K562 (cell line): ENCODE measurements around the gene EFHB. TPM values are rescaled to one million over a fixed set of nuclear protein-coding genes. Genes with fewer than 3 reads are reported as not detected.
A peak's percentile ranks its signal among the peaks of the same experiment; 100 is the strongest.

Experiments used
- ADNP ChIP-seq: fragments of 200-800 bp; sonication (Bioruptor generic); IDR thresholded peaks from 2 replicates; pipeline ENCODE4 v1.6.1; 2016; ENCODE audit warnings: missing genetic modification characterization, missing compliant biosample characterization
- CHD1 ChIP-seq: fragments of 200-600 bp; sonication (generic); IDR thresholded peaks from one replicate; pipeline ENCODE4 v1.6.1; 2012; ENCODE audit warnings: mild to moderate bottlenecking, moderate library complexity, low read length, inconsistent platforms
- EHMT2 ChIP-seq: fragments of 450-650 bp; IDR thresholded peaks from 2 replicates; pipeline ENCODE4 v1.6.1; 2018; ENCODE audit warnings: antibody characterized with exemption
- IFI16 ChIP-seq: fragments of 250-450 bp; sonication (Bioruptor Pico); IDR thresholded peaks from 2 replicates; pipeline ENCODE4 v2.1.2; 2022; ENCODE audit warnings: mild to moderate bottlenecking, inconsistent platforms
- JUND ChIP-seq, 2 experiments: IDR thresholded peaks; 2 replicates in 1 of 2; 3 replicates in 1 of 2; pipeline ENCODE4 v1.6.1; 2011; ENCODE audit warnings: borderline replicate concordance in 2 of 2, low read depth in 2 of 2, low read length in 2 of 2, improper control_type of control experiment in 1 of 2, missing biosample characterization in 1 of 2, missing genetic modification characterization in 1 of 2, missing genetic modification reagents in 1 of 2
- PHTF2 ChIP-seq: fragments of 250-450 bp; sonication (Bioruptor Pico); IDR thresholded peaks from 2 replicates; pipeline ENCODE4 v1.5.0; 2021; ENCODE audit warnings: mild to moderate bottlenecking
- SIN3A ChIP-seq, 2 experiments: fragments of 150-350 bp in 1 of 2; IDR thresholded peaks; 2 replicates each; pipeline ENCODE4 v1.6.1; 2011 to 2016; ENCODE audit warnings: borderline replicate concordance in 2 of 2, low read depth in 2 of 2, low read length in 2 of 2, mild to moderate bottlenecking in 2 of 2, moderate library complexity in 2 of 2; ENCODE audit not compliant: control insufficient read depth in 1 of 2
- SMAD3 ChIP-seq: fragments of 450-650 bp; formaldehyde crosslinking; conservative IDR thresholded peaks from 2 replicates; pipeline ENCODE4 v1.4.0; 2020; ENCODE audit warnings: mild to moderate bottlenecking
- ZNF263 ChIP-seq: sonication (generic); formaldehyde crosslinking; IDR thresholded peaks from 2 replicates; pipeline ENCODE4 v1.8.0; 2022; ENCODE audit warnings: mild to moderate bottlenecking, missing genetic modification reagents, borderline replicate concordance
- ZNF445 ChIP-seq: fragments of 250-450 bp; sonication (Bioruptor Pico); IDR thresholded peaks from 2 replicates; pipeline ENCODE4 v1.4.0; 2020; ENCODE audit warnings: low read depth, mild to moderate bottlenecking, moderate library complexity
- ZNF644 ChIP-seq: fragments of 200-800 bp; sonication (Bioruptor generic); IDR thresholded peaks from 2 replicates; pipeline ENCODE4 v1.6.1; 2016; ENCODE audit warnings: low read depth, missing genetic modification characterization, missing compliant biosample characterization
- ZNF696 ChIP-seq: fragments of 250-450 bp; sonication (Bioruptor Pico); conservative IDR thresholded peaks from 2 replicates; pipeline ENCODE4 v1.4.0; 2020; ENCODE audit warnings: mild to moderate bottlenecking, moderate library complexity
- ZNF785 ChIP-seq: fragments of 250-450 bp; sonication (Bioruptor Pico); IDR thresholded peaks from 2 replicates; pipeline ENCODE4 v1.4.0; 2020; ENCODE audit warnings: mild to moderate bottlenecking
- polyA plus RNA-seq, 8 experiments: library from polyadenylated mRNA; depleted of rRNA in 4 of 8; stranded (reverse) in 5 of 8; unstranded in 3 of 8; fragments of >200 nt; fragmentation: Nextera tagmentation in 2 of 8; fragmentation: Illumina TruSeq in 1 of 8; extraction: Ambion mirVana in 2 of 8; extraction: Trizol in 1 of 8; gene quantifications; 2 replicates each; pipeline versions ENCODE4 v1.2.1 to v1.2.3, GENCODE V29; 2011 to 2014; ENCODE audit warnings: inconsistent platforms in 1 of 8, missing spikeins in 1 of 8
- total RNA-seq, 7 experiments: library from RNA; depleted of rRNA in 6 of 7; stranded (reverse); fragments of >200 nt in 6 of 7; fragmentation: Illumina TruSeq in 2 of 7; extraction: Trizol in 2 of 7; gene quantifications; 2 replicates each; pipeline versions ENCODE4 v1.2.1 to v1.2.3, GENCODE V29; 2011 to 2021; ENCODE audit warnings: low replicate concordance in 1 of 7
- TF ChIP-seq, protein P1 (sequence below): IDR thresholded peaks from 2 replicates; pipeline ENCODE4 v1.6.1; 2014; ENCODE audit warnings: antibody characterized with exemption
- TF ChIP-seq, protein P2 (sequence below): fragments of 450-650 bp; IDR thresholded peaks from 2 replicates; pipeline ENCODE4 v1.6.1; 2014; ENCODE audit warnings: low read depth, mild to moderate bottlenecking, moderate library complexity, borderline replicate concordance
- TF ChIP-seq, protein P3 (sequence below): fragments of 250-450 bp; sonication (Bioruptor Pico); IDR thresholded peaks from 2 replicates; pipeline ENCODE4 v1.5.0; 2021

The EFHB gene
- total and polyA plus RNA-seq, 9 of the 15 experiments (the other 6 are each of a cell fraction or from before 2014, with no cell fraction given) = 1.5 to 4.0 (median 1.8) TPM

DNA sequence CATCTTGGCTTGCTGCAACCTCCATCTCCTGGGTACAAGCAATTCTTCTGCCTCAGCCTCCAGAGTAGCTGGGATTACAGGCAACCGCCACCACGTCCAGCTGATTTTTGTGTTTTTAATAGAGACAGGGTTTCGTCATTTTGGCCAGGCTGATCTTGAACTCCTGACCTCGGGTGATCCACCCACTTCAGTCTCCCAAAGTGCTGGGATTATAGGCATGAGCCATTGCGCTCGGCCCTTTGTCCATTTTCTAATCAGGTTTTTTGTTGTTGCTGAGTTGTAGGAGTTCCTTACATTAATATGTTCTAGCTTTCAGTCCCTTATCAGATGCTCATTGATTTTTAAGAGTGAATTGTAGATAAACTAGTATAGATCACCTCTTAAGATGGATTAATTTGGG, 33.2 kb upstream of the EFHB start (continued):
- TF ChIP-seq, protein P1, sequence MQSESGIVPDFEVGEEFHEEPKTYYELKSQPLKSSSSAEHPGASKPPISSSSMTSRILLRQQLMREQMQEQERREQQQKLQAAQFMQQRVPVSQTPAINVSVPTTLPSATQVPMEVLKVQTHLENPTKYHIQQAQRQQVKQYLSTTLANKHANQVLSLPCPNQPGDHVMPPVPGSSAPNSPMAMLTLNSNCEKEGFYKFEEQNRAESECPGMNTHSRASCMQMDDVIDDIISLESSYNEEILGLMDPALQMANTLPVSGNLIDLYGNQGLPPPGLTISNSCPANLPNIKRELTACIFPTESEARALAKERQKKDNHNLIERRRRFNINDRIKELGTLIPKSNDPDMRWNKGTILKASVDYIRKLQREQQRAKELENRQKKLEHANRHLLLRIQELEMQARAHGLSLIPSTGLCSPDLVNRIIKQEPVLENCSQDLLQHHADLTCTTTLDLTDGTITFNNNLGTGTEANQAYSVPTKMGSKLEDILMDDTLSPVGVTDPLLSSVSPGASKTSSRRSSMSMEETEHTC = no peak
- no peak for TF ChIP-seq ZNF263 (CRISPR knock-in tag)
- TF ChIP-seq PHTF2 (CRISPR knock-in tag) = no peak
- TF ChIP-seq JUND (IDR thresholded peaks at IDR 0.05; ENCODE audit: borderline replicate concordance, low read depth, low read length) = 0 out of 2 replicates have a peak, but pooled peaks have one; percentile 17
- peak; percentile 17; the same call in 1 of the 3 replicates for TF ChIP-seq JUND (tag; IDR thresholded peaks at IDR 0.05; ENCODE audit: borderline replicate concordance, low read depth, low read length)
- no peak for TF ChIP-seq SMAD3 (CRISPR knock-in tag)
- TF ChIP-seq EHMT2 = peak; percentile 36; the same call in 1 of the 2 replicates
- TF ChIP-seq ZNF644 = no peak
- no peak for TF ChIP-seq IFI16 (CRISPR knock-in tag)
- no peak for TF ChIP-seq CHD1
- TF ChIP-seq, protein P2, sequence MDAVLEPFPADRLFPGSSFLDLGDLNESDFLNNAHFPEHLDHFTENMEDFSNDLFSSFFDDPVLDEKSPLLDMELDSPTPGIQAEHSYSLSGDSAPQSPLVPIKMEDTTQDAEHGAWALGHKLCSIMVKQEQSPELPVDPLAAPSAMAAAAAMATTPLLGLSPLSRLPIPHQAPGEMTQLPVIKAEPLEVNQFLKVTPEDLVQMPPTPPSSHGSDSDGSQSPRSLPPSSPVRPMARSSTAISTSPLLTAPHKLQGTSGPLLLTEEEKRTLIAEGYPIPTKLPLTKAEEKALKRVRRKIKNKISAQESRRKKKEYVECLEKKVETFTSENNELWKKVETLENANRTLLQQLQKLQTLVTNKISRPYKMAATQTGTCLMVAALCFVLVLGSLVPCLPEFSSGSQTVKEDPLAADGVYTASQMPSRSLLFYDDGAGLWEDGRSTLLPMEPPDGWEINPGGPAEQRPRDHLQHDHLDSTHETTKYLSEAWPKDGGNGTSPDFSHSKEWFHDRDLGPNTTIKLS = no peak
- TF ChIP-seq, protein P3, sequence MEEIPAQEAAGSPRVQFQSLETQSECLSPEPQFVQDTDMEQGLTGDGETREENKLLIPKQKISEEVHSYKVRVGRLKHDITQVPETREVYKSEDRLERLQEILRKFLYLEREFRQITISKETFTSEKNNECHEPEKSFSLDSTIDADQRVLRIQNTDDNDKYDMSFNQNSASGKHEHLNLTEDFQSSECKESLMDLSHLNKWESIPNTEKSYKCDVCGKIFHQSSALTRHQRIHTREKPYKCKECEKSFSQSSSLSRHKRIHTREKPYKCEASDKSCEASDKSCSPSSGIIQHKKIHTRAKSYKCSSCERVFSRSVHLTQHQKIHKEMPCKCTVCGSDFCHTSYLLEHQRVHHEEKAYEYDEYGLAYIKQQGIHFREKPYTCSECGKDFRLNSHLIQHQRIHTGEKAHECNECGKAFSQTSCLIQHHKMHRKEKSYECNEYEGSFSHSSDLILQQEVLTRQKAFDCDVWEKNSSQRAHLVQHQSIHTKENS = no peak
- TF ChIP-seq SIN3A (IDR thresholded peaks at IDR 0.05; ENCODE audit: borderline replicate concordance in 2 of 2, control insufficient read depth in 1 of 2, low read depth in 2 of 2, low read length in 2 of 2) = no peak
- no peak for TF ChIP-seq ZNF696 (CRISPR knock-in tag)
- TF ChIP-seq ZNF785 = no peak
- TF ChIP-seq ZNF445 (CRISPR knock-in tag) = no peak
- no peak; the same call in 1 of the 2 replicates for TF ChIP-seq ADNP (tag)
